Measurements from ENCODE around the gene PSPN.

PSPN gene, protein sequence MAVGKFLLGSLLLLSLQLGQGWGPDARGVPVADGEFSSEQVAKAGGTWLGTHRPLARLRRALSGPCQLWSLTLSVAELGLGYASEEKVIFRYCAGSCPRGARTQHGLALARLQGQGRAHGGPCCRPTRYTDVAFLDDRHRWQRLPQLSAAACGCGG

GRCh38 chr19:6375411-6376010 lies at the start of gene PSPN:
Gene PSPN (minus strand): TSS chr19:6375933. CDS start chr19:6375849, 84 bp downstream.
- no peak for DNase-seq (ENCODE audit: low spot score)

- peak; percentile 95 for DNase-seq (ENCODE audit: low spot score)
These were observed 49.4 kb upstream of the PSPN start for GRCh38 chr19:6424939-6425731.

- peak; percentile 99 for DNase-seq (ENCODE audit: low spot score)
These were observed 48.6 kb upstream of the PSPN start, which contains the start of gene KHSRP for GRCh38 chr19:6424195-6424938. Gene KHSRP (minus strand): TSS chr19:6424811. CDS start chr19:6424701, 110 bp downstream.

GRCh38 chr19:6423499-6424194 lies 47.9 kb upstream of the PSPN start:
- DNase-seq (ENCODE audit: low spot score), result peak; percentile 82

GRCh38 chr19:6421075-6422014 lies 45.6 kb upstream of the PSPN start:
- no peak for DNase-seq (ENCODE audit: low spot score)

DNA sequence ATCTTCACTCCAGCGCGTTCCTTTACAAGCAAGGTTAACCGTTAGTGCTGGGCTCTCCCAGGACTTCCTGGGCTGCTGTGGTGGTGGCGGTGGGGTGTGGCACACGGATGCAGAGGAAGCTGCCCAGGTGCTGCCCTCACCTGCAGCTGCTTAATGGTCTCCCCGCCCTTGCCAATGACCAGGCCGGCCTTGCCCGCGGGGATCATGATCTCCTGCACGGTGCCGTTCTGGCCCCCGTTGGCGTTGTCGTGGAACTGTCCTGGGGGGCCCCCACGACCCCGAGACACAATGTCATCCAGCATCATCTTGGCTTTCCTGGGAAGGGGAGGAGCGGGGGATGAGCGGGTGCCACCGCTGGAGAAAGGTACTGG lies 42.8 kb upstream of the PSPN start:
- no peak for DNase-seq (ENCODE audit: low spot score)

- peak; percentile 33 for DNase-seq (ENCODE audit: low spot score)
These were observed 42.2 kb upstream of the PSPN start for GRCh38 chr19:6417713-6418561.

GRCh38 chr19:6416658-6417405 lies 41.1 kb upstream of the PSPN start:
- DNase-seq (ENCODE audit: low spot score), result no peak

- no peak for DNase-seq (ENCODE audit: low spot score)
These were observed 40.0 kb upstream of the PSPN start for GRCh38 chr19:6415591-6416190.

DNA sequence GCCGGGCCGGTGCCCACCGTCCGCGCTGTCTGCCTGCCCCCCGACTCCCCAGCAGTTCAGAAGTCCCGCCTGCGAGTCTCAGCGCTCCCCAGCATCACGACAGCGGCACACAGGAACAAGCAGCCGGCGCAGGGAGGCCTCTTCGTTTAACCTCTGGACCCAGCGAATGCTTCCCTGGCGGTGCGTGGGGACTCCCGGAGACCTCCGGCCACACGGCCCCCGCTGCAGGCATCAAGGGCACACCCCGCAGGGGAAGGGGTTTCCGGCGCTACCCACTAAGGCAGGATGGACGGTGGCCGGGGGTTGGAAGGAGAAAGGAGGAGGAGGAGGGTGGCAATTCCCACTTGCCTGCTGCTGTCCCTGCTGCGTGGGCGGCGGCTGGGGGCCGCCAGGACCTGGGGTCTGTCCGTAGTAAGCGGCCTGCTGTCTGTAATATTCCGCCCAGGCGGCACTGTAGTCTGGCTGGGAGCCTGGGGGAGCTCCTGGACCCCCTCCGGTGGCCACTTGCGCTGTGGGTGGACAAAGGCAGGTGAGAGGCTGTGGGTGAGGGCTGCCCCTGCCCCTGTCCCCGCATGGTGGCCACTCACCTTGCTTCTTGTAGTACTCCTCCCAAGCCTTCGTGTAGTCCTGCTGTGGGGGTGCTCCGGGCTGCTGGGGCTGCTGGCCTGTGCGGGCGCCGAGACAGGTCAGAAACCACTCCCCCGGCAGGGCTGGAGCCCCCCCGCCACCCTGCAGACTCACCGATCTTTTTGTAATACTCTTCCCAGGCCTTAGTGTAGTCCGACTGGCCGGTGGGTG lies 39.3 kb upstream of the PSPN start:
- DNase-seq (ENCODE audit: low spot score), result no peak

GRCh38 chr19:6413721-6414643 lies 38.2 kb upstream of the PSPN start:
- DNase-seq (ENCODE audit: low spot score), result no peak

DNA sequence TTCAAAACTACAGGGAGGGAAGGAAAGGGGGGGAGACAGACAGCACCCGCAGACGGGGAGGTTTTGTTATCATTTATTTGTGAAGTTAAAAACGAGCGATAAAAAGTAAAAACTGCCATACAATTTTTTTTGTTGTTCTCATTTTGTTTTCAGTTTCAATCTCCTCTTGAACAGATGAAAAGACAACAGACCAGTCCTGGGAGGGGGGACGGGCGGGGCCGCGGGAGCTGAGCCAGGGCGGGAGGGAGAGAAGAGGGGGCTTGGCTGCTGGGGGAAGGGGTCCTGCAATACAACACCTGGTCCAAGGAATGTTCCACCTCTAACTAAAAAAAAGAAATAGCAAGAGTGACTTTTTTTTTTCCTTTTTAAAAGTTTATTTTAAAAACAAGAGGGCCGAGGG lies 37.6 kb upstream of the PSPN start:
- no peak for DNase-seq (ENCODE audit: low spot score)

DNA sequence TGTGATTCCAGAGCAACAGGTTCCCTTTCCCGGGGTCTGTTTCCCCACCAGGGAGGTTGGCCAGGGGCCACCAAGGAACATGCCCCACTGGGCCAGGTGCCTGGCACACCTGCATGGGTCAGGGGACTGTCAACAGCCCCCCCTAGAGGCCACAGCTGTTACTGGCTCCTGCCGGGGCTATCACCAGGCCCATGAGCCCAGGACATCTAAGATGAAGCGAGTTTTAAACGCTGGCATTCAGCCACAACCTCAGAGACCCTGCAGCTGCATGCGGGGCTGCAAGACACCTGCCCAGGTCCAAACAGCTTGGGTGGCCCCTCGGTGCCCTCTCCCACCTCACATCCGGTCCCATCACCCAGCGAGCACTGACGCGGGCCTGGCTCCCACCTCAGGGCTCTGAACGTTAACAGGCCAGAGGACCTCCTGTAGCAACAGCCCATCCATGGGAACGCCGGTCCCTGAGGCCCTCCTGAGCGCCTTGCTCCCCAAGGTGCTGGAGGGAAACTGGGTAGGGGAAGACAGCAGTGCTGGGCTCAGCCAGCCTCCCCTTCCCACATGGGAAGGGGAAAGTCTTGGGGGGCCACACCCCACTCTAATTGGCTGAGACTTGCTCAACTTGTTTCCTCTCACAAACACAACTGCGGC lies 36.8 kb upstream of the PSPN start:
- peak; percentile 31 for DNase-seq (ENCODE audit: low spot score)

GRCh38 chr19:6412061-6412446 lies 36.3 kb upstream of the PSPN start:
- DNase-seq (ENCODE audit: low spot score), result no peak

- DNase-seq (ENCODE audit: low spot score), result no peak
These were observed 33.6 kb upstream of the PSPN start for GRCh38 chr19:6409346-6409745.

DNA sequence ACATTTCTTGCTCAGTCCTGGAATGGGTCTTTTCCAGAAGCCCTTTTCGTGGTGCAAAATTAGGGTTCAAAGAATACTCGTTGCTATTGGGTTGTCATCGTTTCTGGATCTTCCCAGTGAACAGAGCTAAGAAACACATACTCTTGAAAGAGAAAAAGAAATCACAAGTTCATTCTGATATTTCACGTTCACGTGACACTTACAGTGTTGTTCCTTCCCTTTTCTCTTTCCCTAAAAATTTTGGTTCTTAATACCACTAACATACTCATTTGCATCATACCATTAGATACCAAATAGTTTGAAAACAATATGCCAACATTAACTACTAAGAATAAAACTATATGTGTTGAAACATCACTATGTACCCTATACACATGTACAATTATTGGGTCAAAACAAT lies 30.7 kb upstream of the PSPN start:
- no peak for DNase-seq (ENCODE audit: low spot score)
